Measurements from ENCODE around the gene CHMP4B. TPM values are rescaled to one million over a fixed set of nuclear protein-coding genes. Genes with fewer than 3 reads are reported as not detected.

CHMP4B gene
- total RNA-seq, 1 donor from 2014 or later: 101 TPM

GRCh38 chr20:33852626-33853506 lies 41.7 kb downstream of the CHMP4B start:
- no peak for DNase-seq (ENCODE audit: low spot score)
- intact Hi-C loops (cut with DNase I): no loop called here

GRCh38 chr20:33853507-33853813 lies 42.3 kb downstream of the CHMP4B start:
- DNase-seq (ENCODE audit: low spot score): no peak
- intact Hi-C loops (cut with DNase I): no loop called here

- intact Hi-C loops (cut with DNase I): no loop called here
- DNase-seq (ENCODE audit: low spot score): no peak
Observed at GRCh38 chr20:33857722-33858563, 46.8 kb downstream of the CHMP4B start.

- intact Hi-C loops (cut with DNase I): no loop called here
- DNase-seq (ENCODE audit: low spot score): no peak
Observed at GRCh38 chr20:33858666-33859065, 47.5 kb downstream of the CHMP4B start.

- no peak for DNase-seq (ENCODE audit: low spot score)
- intact Hi-C loops (cut with DNase I): no loop called here
Observed at GRCh38 chr20:33859157-33859695, 48.1 kb downstream of the CHMP4B start.

- no peak for DNase-seq (ENCODE audit: low spot score)
- intact Hi-C loops (cut with DNase I): loop anchor here (5.0 to 10.0 kb wide), 2 partner anchors 85 to 268 kb away; no protein-coding TSS in a partner anchor
Observed at GRCh38 chr20:33859751-33860150, 48.6 kb downstream of the CHMP4B start.

- no peak for DNase-seq (ENCODE audit: low spot score)
- intact Hi-C loops (cut with DNase I): loop anchor here (5.0 to 10.0 kb wide), 2 partner anchors 83 to 266 kb away; no protein-coding TSS in a partner anchor
Observed at GRCh38 chr20:33861458-33861857, 50.3 kb downstream of the CHMP4B start.

- intact Hi-C loops (cut with DNase I): loop anchor here (5.0 to 10.0 kb wide), 2 partner anchors 82 to 264 kb away; no protein-coding TSS in a partner anchor
- no peak for DNase-seq (ENCODE audit: low spot score)
Observed at GRCh38 chr20:33862709-33863403, 51.7 kb downstream of the CHMP4B start.

GRCh38 chr20:33863440-33864323 lies 52.5 kb downstream of the CHMP4B start:
- intact Hi-C loops (cut with DNase I): loop anchor here (2.0 to 10.0 kb wide), 3 partner anchors 81 to 264 kb away; no protein-coding TSS in a partner anchor
- DNase-seq (ENCODE audit: low spot score): no peak

- intact Hi-C loops (cut with DNase I): loop anchor here (2.0 to 10.0 kb wide), 3 partner anchors 80 to 263 kb away; no protein-coding TSS in a partner anchor
- no peak for DNase-seq (ENCODE audit: low spot score)
Observed at GRCh38 chr20:33864324-33864963, 53.3 kb downstream of the CHMP4B start.

- intact Hi-C loops (cut with DNase I): loop anchor here (2.0 to 10.0 kb wide), 2 partner anchors 79 to 203 kb away; no protein-coding TSS in a partner anchor
- no peak for DNase-seq (ENCODE audit: low spot score)
Observed at GRCh38 chr20:33865761-33866370, 54.7 kb downstream of the CHMP4B start.

GRCh38 chr20:33866398-33867100 lies 55.4 kb downstream of the CHMP4B start:
- no peak for DNase-seq (ENCODE audit: low spot score)
- intact Hi-C loops (cut with DNase I): loop anchor here (10.0 kb wide), 1 partner anchor 78 kb away; no protein-coding TSS in a partner anchor

- no peak for DNase-seq (ENCODE audit: low spot score)
- intact Hi-C loops (cut with DNase I): loop anchor here (10.0 kb wide), 1 partner anchor 77 kb away; no protein-coding TSS in a partner anchor
Observed at GRCh38 chr20:33868042-33868441, 56.9 kb downstream of the CHMP4B start.

- DNase-seq (ENCODE audit: low spot score): no peak
- intact Hi-C loops (cut with DNase I): loop anchor here (10.0 kb wide), 1 partner anchor 76 kb away; no protein-coding TSS in a partner anchor
Observed at GRCh38 chr20:33868595-33868994, 57.4 kb downstream of the CHMP4B start.

- DNase-seq (ENCODE audit: low spot score): no peak
- intact Hi-C loops (cut with DNase I): loop anchor here (10.0 kb wide), 1 partner anchor 76 kb away; no protein-coding TSS in a partner anchor
Observed at GRCh38 chr20:33869283-33869682, 58.1 kb downstream of the CHMP4B start.

GRCh38 chr20:33871362-33871761 lies 60.2 kb downstream of the CHMP4B start:
- intact Hi-C loops (cut with DNase I): no loop called here
- no peak for DNase-seq (ENCODE audit: low spot score)

- no peak for DNase-seq (ENCODE audit: low spot score)
- intact Hi-C loops (cut with DNase I): no loop called here
Observed at GRCh38 chr20:33874129-33874528, 63.0 kb downstream of the CHMP4B start.
